Peyer's patch (tissue), 4 donors: ENCODE data around the gene MTNR1A. TPM values are rescaled to one million over a fixed set of nuclear protein-coding genes. Genes with fewer than 3 reads are reported as not detected.
"Not testable (repeated sequence)": the region's sequence is repeated elsewhere in the genome, so short reads cannot be mapped to it uniquely, and the experiment has no call there.

Experiments used
- DNase-seq, 3 donors: peaks; one replicate each; pipeline ENCODE4 v3.0.0-alpha.2; 2017 to 2019
- H3K27ac ChIP-seq, 4 donors: fragments of 200-600 bp; sonication (generic); one replicate each; pipeline ENCODE4 v1.5.1; 2016 to 2019
- H3K27me3 ChIP-seq, 2 donors: fragments of 200-600 bp; sonication (generic); one replicate each; pipeline ENCODE4 v1.5.1; 2019
- H3K36me3 ChIP-seq, 3 donors: fragments of 200-600 bp; sonication (generic); one replicate each; pipeline ENCODE4 v1.5.1; 2016 to 2019
- H3K4me1 ChIP-seq, 4 donors: fragments of 200-600 bp; sonication (generic); one replicate each; pipeline ENCODE4 v1.5.1; 2016 to 2019
- H3K4me3 ChIP-seq, 4 donors: fragments of 200-600 bp; sonication (generic); 1 replicate in 3 of 4; 2 replicates in 1 of 4; pipeline ENCODE4 v1.5.1; 2016 to 2019; ENCODE audit warnings: mild to moderate bottlenecking in 1 of 4
- H3K9me3 ChIP-seq, 4 donors: fragments of 200-600 bp; sonication (generic); one replicate each; pipeline ENCODE4 v1.5.1; 2016 to 2019; ENCODE audit warnings: mild to moderate bottlenecking in 1 of 4
- POLR2A ChIP-seq, 2 donors: fragments of 450-650 bp; IDR thresholded peaks; one replicate each; pipeline ENCODE4 v1.5.1; 2017; ENCODE audit warnings: antibody characterized with exemption in 2 of 2, mild to moderate bottlenecking in 2 of 2, moderate library complexity in 2 of 2
- total RNA-seq, 4 donors: library from RNA; depleted of rRNA; stranded (reverse); fragments of >200 nt; gene quantifications; one replicate each; pipeline ENCODE4 v1.1.0, GENCODE V29; 2016
- TF ChIP-seq, protein P1 (sequence below), 6 experiments: fragments of 450-650 bp in 4 of 6; fragments of 200-600 bp in 2 of 6; sonication (generic) in 1 of 6; IDR thresholded peaks; one replicate each; pipeline ENCODE4 v1.5.1; 2017 to 2019; ENCODE audit warnings: antibody characterized with exemption in 6 of 6, mild to moderate bottlenecking in 3 of 6, moderate library complexity in 1 of 6

MTNR1A gene
- total RNA-seq, 4 donors from 2014 or later: not detected

DNA sequence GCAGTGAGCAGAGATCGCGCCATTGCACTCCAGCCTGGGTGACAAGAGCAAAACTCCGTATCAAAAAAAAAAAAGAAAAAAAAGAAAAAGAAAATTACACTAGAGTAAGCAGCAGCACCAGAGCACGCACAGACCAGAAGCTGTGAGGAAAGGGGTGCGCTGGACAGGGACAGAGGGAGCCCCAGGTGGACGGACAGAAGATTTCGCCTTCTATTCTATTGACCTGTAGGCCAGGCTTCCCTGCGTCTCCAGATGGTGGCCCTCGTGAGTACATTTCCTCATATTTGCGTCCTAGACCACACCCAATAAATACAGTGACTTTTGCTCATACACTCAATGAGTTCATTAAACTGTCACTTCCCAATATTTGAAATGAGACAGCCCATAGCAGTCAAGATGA, 19.1 kb downstream of the MTNR1A start:
- no peaks in the 10 kb centered on the region for H3K9me3 ChIP-seq
- no peaks in the 10 kb centered on the region for H3K4me1 ChIP-seq
- no peak for DNase-seq
- no peak overlapping the region for H3K27ac ChIP-seq
- no peak overlapping the region for H3K4me3 ChIP-seq
- TF ChIP-seq, protein P1, sequence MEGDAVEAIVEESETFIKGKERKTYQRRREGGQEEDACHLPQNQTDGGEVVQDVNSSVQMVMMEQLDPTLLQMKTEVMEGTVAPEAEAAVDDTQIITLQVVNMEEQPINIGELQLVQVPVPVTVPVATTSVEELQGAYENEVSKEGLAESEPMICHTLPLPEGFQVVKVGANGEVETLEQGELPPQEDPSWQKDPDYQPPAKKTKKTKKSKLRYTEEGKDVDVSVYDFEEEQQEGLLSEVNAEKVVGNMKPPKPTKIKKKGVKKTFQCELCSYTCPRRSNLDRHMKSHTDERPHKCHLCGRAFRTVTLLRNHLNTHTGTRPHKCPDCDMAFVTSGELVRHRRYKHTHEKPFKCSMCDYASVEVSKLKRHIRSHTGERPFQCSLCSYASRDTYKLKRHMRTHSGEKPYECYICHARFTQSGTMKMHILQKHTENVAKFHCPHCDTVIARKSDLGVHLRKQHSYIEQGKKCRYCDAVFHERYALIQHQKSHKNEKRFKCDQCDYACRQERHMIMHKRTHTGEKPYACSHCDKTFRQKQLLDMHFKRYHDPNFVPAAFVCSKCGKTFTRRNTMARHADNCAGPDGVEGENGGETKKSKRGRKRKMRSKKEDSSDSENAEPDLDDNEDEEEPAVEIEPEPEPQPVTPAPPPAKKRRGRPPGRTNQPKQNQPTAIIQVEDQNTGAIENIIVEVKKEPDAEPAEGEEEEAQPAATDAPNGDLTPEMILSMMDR (IDR thresholded peaks at IDR 0.05): no peak
- TF ChIP-seq POLR2A (IDR thresholded peaks at IDR 0.05): no peak
- no peaks in the 10 kb centered on the region for H3K27me3 ChIP-seq
- H3K36me3 ChIP-seq: no peaks in the 10 kb centered on the region

DNA sequence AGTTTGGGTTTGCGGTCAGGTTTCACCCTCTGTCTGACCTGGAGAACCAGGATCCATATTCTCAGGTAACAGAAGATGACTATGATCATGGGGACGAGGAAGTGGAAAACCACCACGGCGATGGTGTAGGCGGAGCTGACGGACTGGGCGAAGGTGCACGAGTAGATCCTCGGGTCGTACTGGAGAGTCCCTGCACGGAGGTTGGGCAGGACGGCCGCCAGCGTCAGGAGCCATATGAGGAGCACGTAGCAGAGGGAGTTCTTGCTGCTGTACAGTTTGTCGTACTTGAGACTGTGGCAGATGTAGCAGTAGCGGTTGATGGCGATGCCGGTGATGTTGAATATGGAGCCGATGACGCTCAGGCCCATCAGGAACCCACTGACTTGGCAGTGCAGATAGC, 21.3 kb downstream of the MTNR1A start:
- Histone ChIP-seq H3K36me3 (no peaks in the 10 kb centered on the region), H3K4me3 (no peak overlapping the region), H3K4me1 (no peaks in the 10 kb centered on the region), H3K27me3 (no peaks in the 10 kb centered on the region), H3K27ac (no peak overlapping the region), H3K9me3 (no peaks in the 10 kb centered on the region)
- TF ChIP-seq, protein P1 (IDR thresholded peaks at IDR 0.05): no peak
- no peak for DNase-seq

DNA sequence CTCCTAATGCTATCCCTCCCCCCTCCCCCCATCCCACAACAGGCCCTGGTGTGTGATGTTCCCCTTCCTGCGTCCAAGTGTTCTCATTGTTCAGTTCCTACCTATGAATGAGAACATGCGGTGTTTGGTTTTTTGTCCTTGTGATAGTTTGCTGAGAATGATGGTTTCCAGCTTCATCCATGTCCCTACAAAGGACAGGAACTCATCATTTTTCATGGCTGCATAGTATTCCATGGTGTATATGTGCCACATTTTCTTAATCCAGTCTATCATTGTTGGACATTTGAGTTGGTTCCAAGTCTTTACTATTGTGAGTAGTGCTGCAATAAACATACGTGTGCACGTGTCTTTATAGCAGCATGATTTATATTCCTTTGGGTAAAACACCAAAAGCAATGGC, 31.4 kb downstream of the MTNR1A start:
- not testable (repeated sequence) for H3K4me1 ChIP-seq, DNase-seq, H3K4me3 ChIP-seq, H3K27ac ChIP-seq, H3K9me3 ChIP-seq, H3K36me3 ChIP-seq, H3K27me3 ChIP-seq

DNA sequence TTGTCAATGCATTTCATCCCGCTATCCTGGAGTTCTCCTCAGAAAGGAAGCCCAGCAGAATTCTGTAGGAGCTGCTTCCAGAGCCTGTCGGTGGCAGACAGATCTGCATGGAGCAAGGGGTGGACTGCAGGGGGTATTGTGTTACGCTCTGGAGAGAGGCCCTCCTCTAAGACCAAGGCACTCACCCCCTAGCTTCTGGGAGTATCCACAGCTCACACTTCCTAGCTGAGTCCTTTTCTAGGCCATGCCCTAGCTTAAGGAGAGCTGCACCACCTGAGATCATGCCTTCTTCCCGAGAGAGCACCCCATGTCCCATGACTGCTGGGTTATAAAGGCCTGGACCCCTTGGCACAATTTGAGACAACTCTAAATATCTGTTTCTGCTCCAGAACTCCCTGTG, 39.1 kb downstream of the MTNR1A start:
- H3K4me1 ChIP-seq: no peaks in the 10 kb centered on the region
- H3K27me3 ChIP-seq: no peaks in the 10 kb centered on the region
- H3K4me3 ChIP-seq: no peak overlapping the region
- no peak overlapping the region for H3K27ac ChIP-seq
- no peak for DNase-seq
- no peaks in the 10 kb centered on the region for H3K36me3 ChIP-seq
- no peak for TF ChIP-seq POLR2A (IDR thresholded peaks at IDR 0.05)
- TF ChIP-seq, protein P1 (IDR thresholded peaks at IDR 0.05): no peak
- H3K9me3 ChIP-seq: no peaks in the 10 kb centered on the region

DNA sequence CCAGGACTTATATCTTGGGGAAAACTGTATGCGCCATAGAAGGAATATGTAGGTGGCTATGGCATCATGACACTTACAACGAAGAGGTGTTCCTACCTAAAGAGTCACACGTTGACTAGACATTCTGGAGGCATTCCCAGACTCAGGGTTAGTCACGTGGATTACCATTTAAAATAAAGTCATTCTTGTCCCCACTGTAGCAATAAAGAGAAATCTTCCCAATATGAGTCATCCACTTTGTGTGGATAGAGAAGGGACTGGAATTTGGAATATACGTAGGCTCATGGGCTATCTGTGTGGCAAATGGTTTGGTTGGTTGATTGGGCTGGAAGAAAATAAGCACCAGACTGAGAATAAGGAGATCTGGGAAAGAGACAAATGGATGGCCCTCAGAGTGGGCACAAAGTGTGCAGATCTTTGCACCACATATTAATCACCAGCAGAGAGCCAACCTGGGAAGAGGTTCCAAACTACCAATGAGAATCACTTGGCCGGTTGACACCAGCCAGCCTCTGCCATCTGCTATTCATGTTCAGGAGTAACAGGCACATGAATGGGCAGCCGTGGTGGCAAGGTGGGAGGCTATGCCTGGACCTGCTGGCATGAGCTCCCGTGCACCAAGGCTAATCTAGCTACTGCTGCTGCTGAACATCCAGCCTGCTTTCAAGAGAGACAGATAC, 41.0 kb downstream of the MTNR1A start:
- TF ChIP-seq POLR2A (IDR thresholded peaks at IDR 0.05): no peak
- TF ChIP-seq, protein P1 (IDR thresholded peaks at IDR 0.05): no peak
- H3K36me3 ChIP-seq: no peaks in the 10 kb centered on the region
- no peak overlapping the region for H3K4me3 ChIP-seq
- H3K9me3 ChIP-seq: peaks cover 0 to 6% (median 0%) of the 10 kb centered on the region in 4 donors
- DNase-seq: no peak
- no peak overlapping the region for H3K27ac ChIP-seq
- no peaks in the 10 kb centered on the region for H3K27me3 ChIP-seq
- no peaks in the 10 kb centered on the region for H3K4me1 ChIP-seq

DNA sequence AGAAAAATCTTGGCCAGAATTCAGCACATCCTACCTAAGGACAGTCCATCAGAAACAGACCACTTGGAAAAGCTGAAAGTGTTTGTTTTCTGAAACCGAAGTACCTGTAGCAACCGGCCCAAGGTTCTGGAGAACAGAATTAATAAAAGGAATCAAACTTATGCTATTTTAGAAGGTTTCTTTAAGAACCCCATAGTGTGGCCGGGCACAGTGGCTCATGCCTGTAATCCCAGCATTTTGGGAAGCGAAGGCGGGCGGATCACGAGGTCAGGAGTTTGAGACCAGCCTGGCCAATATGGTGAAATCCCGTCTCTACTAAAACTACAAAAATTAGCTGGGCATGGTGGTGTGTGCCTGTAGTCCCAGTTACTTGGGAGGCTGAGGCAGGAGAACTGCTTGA, 50.6 kb downstream of the MTNR1A start:
- not testable (repeated sequence) for H3K4me3 ChIP-seq, H3K36me3 ChIP-seq, H3K27me3 ChIP-seq, H3K27ac ChIP-seq, H3K9me3 ChIP-seq, DNase-seq, H3K4me1 ChIP-seq

DNA sequence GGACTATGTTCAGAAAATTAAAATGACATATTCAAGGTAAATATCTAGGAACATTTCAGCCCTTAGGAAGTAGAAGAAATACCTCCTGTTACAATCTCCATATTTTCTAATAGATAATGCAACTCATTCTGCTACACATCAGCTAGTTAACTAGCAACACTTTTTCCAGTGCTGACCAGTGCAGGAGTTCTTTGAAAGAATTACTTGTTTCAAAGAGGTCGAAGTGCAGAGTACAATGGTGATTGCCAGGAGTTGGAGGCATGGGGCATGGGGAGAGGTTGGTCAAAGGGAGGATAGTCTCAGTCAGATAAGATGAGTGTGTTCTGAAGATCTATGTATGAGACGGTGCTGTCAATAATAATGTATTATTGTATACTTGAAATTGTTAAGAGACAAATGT, 53.1 kb downstream of the MTNR1A start:
- Histone ChIP-seq H3K27ac (no peak overlapping the region), H3K27me3 (no peaks in the 10 kb centered on the region), H3K4me3 (no peak overlapping the region), H3K36me3 (no peaks in the 10 kb centered on the region), H3K4me1 (no peaks in the 10 kb centered on the region), H3K9me3 (no peaks in the 10 kb centered on the region)
- DNase-seq: no peak
- TF ChIP-seq, protein P1 (IDR thresholded peaks at IDR 0.05): no peak
- TF ChIP-seq POLR2A (IDR thresholded peaks at IDR 0.05): no peak
